Measurements from ENCODE around the gene GASK1A. TPM values are rescaled to one million over a fixed set of nuclear protein-coding genes. Genes with fewer than 3 reads are reported as not detected.

The GASK1A gene
- total RNA-seq, 1 donor from 2014 or later, result 0.72 TPM

DNA sequence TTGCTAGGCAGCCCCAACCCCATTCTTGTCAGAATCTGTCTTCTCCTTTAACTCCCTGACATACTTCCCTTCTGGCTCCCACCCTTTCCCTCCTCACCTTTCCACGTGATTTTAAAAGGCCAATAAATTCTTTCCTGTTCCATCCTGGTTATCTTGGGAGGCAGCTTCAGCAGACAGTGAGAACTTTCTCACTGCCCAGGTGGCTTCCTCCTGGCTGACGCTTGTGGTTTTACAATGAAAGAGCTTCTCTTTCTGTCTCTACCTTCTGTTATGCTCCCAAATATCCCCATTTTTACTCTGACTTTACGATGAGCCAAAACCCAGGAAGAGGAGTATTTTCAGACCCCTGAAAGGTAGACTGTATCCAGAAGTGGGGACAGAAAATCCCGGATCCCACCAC is 42.1 kb downstream of the GASK1A start:
- H3K4me3 Mint-ChIP-seq (ENCODE audit: unreplicated experiment), result no peak overlapping the region
- peaks cover 3% of the 10 kb centered on the region for H3K27me3 Mint-ChIP-seq (ENCODE audit: unreplicated experiment)
- H3K27ac Mint-ChIP-seq (ENCODE audit: unreplicated experiment), result no peak overlapping the region
- no peaks in the 10 kb centered on the region for H3K36me3 Mint-ChIP-seq (ENCODE audit: low read depth, unreplicated experiment)
- no peaks in the 10 kb centered on the region for H3K9me3 Mint-ChIP-seq (ENCODE audit: unreplicated experiment)
- DNase-seq (ENCODE audit: low spot score), result no peak
- H3K4me1 Mint-ChIP-seq (ENCODE audit: unreplicated experiment), result no peaks in the 10 kb centered on the region
- TF ChIP-seq, protein P1, sequence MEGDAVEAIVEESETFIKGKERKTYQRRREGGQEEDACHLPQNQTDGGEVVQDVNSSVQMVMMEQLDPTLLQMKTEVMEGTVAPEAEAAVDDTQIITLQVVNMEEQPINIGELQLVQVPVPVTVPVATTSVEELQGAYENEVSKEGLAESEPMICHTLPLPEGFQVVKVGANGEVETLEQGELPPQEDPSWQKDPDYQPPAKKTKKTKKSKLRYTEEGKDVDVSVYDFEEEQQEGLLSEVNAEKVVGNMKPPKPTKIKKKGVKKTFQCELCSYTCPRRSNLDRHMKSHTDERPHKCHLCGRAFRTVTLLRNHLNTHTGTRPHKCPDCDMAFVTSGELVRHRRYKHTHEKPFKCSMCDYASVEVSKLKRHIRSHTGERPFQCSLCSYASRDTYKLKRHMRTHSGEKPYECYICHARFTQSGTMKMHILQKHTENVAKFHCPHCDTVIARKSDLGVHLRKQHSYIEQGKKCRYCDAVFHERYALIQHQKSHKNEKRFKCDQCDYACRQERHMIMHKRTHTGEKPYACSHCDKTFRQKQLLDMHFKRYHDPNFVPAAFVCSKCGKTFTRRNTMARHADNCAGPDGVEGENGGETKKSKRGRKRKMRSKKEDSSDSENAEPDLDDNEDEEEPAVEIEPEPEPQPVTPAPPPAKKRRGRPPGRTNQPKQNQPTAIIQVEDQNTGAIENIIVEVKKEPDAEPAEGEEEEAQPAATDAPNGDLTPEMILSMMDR (IDR thresholded peaks at IDR 0.05; ENCODE audit: unreplicated experiment), result no peak

GRCh38 chr3:43022121-43022520 is 43.0 kb downstream of the GASK1A start:
- no peak for DNase-seq (ENCODE audit: low spot score)
- Mint-ChIP-seq H3K27me3 (ENCODE audit: unreplicated experiment) (peaks cover 3% of the 10 kb centered on the region), H3K4me1 (ENCODE audit: unreplicated experiment) (no peaks in the 10 kb centered on the region), H3K9me3 (ENCODE audit: unreplicated experiment) (no peaks in the 10 kb centered on the region), H3K36me3 (ENCODE audit: low read depth, unreplicated experiment) (no peaks in the 10 kb centered on the region), H3K27ac (ENCODE audit: unreplicated experiment) (no peak overlapping the region), H3K4me3 (ENCODE audit: unreplicated experiment) (no peak overlapping the region)
- TF ChIP-seq, protein P1 (IDR thresholded peaks at IDR 0.05; ENCODE audit: unreplicated experiment), result no peak

GRCh38 chr3:43023066-43023465 is 44.0 kb downstream of the GASK1A start:
- Mint-ChIP-seq H3K4me3 (ENCODE audit: unreplicated experiment) (no peak overlapping the region), H3K27me3 (ENCODE audit: unreplicated experiment) (peaks cover 3% of the 10 kb centered on the region), H3K27ac (ENCODE audit: unreplicated experiment) (no peak overlapping the region), H3K4me1 (ENCODE audit: unreplicated experiment) (no peaks in the 10 kb centered on the region), H3K36me3 (ENCODE audit: low read depth, unreplicated experiment) (no peaks in the 10 kb centered on the region), H3K9me3 (ENCODE audit: unreplicated experiment) (no peaks in the 10 kb centered on the region)
- no peak for DNase-seq (ENCODE audit: low spot score)
- TF ChIP-seq, protein P1 (IDR thresholded peaks at IDR 0.05; ENCODE audit: unreplicated experiment), result no peak

- DNase-seq (ENCODE audit: low spot score), result no peak
- Mint-ChIP-seq H3K27me3 (ENCODE audit: unreplicated experiment) (peaks cover 4% of the 10 kb centered on the region), H3K27ac (ENCODE audit: unreplicated experiment) (no peak overlapping the region), H3K4me3 (ENCODE audit: unreplicated experiment) (no peak overlapping the region), H3K36me3 (ENCODE audit: low read depth, unreplicated experiment) (peaks cover 3% of the 10 kb centered on the region), H3K4me1 (ENCODE audit: unreplicated experiment) (no peaks in the 10 kb centered on the region), H3K9me3 (ENCODE audit: unreplicated experiment) (no peaks in the 10 kb centered on the region)
- TF ChIP-seq, protein P1 (IDR thresholded peaks at IDR 0.05; ENCODE audit: unreplicated experiment), result no peak
Measured at GRCh38 chr3:43023746-43024145, 44.6 kb downstream of the GASK1A start.

GRCh38 chr3:43024181-43024885 is 45.2 kb downstream of the GASK1A start:
- H3K36me3 Mint-ChIP-seq (ENCODE audit: low read depth, unreplicated experiment), result peaks cover 3% of the 10 kb centered on the region
- H3K4me1 Mint-ChIP-seq (ENCODE audit: unreplicated experiment), result no peaks in the 10 kb centered on the region
- no peak overlapping the region for H3K4me3 Mint-ChIP-seq (ENCODE audit: unreplicated experiment)
- no peak for DNase-seq (ENCODE audit: low spot score)
- H3K9me3 Mint-ChIP-seq (ENCODE audit: unreplicated experiment), result no peaks in the 10 kb centered on the region
- H3K27me3 Mint-ChIP-seq (ENCODE audit: unreplicated experiment), result peaks cover 4% of the 10 kb centered on the region
- TF ChIP-seq, protein P1 (IDR thresholded peaks at IDR 0.05; ENCODE audit: unreplicated experiment), result no peak
- no peak overlapping the region for H3K27ac Mint-ChIP-seq (ENCODE audit: unreplicated experiment)
